ENCODE data around the gene DBX1. TPM values are rescaled to one million over a fixed set of nuclear protein-coding genes. Genes with fewer than 3 reads are reported as not detected.

DBX1 gene
- total and polyA plus RNA-seq, 7 donors, result not detected

GRCh38 chr11:20161923-20162744 is 1.9 kb upstream of the DBX1 start:
- H3K27ac ChIP-seq, result no peak overlapping the region
- H3K36me3 ChIP-seq (ENCODE audit: insufficient read depth in 1 of 2, low read depth in 1 of 2), result no peaks in the 10 kb centered on the region
- 3 to 5% (median 4%) methylated on average over 24 of the region's 24 CpGs for WGBS, 3 donors
- DNase-seq, result no peak
- TF ChIP-seq CTCF (IDR thresholded peaks at IDR 0.05), result no peak
- intact Hi-C loops (cut with DNase I), result no loop called here
- H3K4me1 ChIP-seq, result no peaks in the 10 kb centered on the region
- H3K9me3 ChIP-seq, result no peaks in the 10 kb centered on the region
- H3K27me3 ChIP-seq (ENCODE audit: insufficient read depth in 3 of 3, low read length in 2 of 3), result peaks cover 0 to 99% (median 52%) of the 10 kb centered on the region in 3 donors
- H3K4me3 ChIP-seq, result no peak overlapping the region
- no peak for ATAC-seq

- no peak for TF ChIP-seq CTCF (IDR thresholded peaks at IDR 0.05)
- Histone ChIP-seq H3K9me3 (no peaks in the 10 kb centered on the region), H3K4me1 (no peaks in the 10 kb centered on the region), H3K27ac (no peak overlapping the region), H3K27me3 (ENCODE audit: insufficient read depth in 3 of 3, low read length in 2 of 3) (peaks cover 0 to 99% (median 52%) of the 10 kb centered on the region in 3 donors), H3K4me3 (no peak overlapping the region), H3K36me3 (ENCODE audit: insufficient read depth in 1 of 2, low read depth in 1 of 2) (no peaks in the 10 kb centered on the region)
- 4 to 5% (median 4%) methylated on average over 29 of the region's 29 CpGs for WGBS, 3 donors
- intact Hi-C loops (cut with DNase I), result no loop called here
- DNase-seq, result no peak
- ATAC-seq, result no peak
These were observed 1.1 kb upstream of the DBX1 start for GRCh38 chr11:20161230-20161918.

GRCh38 chr11:20159466-20160381 is 551 bp downstream of the DBX1 start:
- H3K27me3 ChIP-seq (ENCODE audit: insufficient read depth in 3 of 3, low read length in 2 of 3), result peaks cover 0 to 99% (median 47%) of the 10 kb centered on the region in 3 donors
- H3K9me3 ChIP-seq, result no peaks in the 10 kb centered on the region
- intact Hi-C loops (cut with DNase I), result no loop called here
- 20 to 22% (median 22%) methylated on average over 61 to 65 of the region's 65 CpGs for WGBS, 3 donors
- ATAC-seq (no peak), DNase-seq (no peak)
- no peaks in the 10 kb centered on the region for H3K4me1 ChIP-seq
- H3K36me3 ChIP-seq (ENCODE audit: insufficient read depth in 1 of 2, low read depth in 1 of 2), result no peaks in the 10 kb centered on the region
- H3K4me3 ChIP-seq, result no peak overlapping the region
- H3K27ac ChIP-seq, result no peak overlapping the region
- no peak for TF ChIP-seq CTCF (IDR thresholded peaks at IDR 0.05)

GRCh38 chr11:20158597-20159257 is 1.5 kb downstream of the DBX1 start:
- H3K27me3 ChIP-seq (ENCODE audit: insufficient read depth in 3 of 3, low read length in 2 of 3), result peaks cover 4 to 93% (median 47%) of the 10 kb centered on the region in 3 donors
- H3K4me1 ChIP-seq, result no peaks in the 10 kb centered on the region
- no peak overlapping the region for H3K4me3 ChIP-seq
- intact Hi-C loops (cut with DNase I), result no loop called here
- TF ChIP-seq CTCF (IDR thresholded peaks at IDR 0.05), result no peak
- H3K27ac ChIP-seq, result no peak overlapping the region
- DNase-seq (peak; percentile 44 to 58), ATAC-seq (peak; percentile 51 to 78 (median 60))
- 3 to 5% (median 4%) methylated on average over 33 of the region's 33 CpGs for WGBS, 3 donors
- H3K36me3 ChIP-seq (ENCODE audit: insufficient read depth in 1 of 2, low read depth in 1 of 2), result no peaks in the 10 kb centered on the region
- H3K9me3 ChIP-seq, result no peaks in the 10 kb centered on the region
